ENCODE data around the gene RNF113B. TPM values are rescaled to one million over a fixed set of nuclear protein-coding genes. Genes with fewer than 3 reads are reported as not detected.

Gene RNF113B
- total and polyA plus RNA-seq, 2 of the 13 experiments (the other 11 are each of a cell fraction or from before 2014, with no cell fraction given) = not detected

GRCh38 chr13:98156259-98156658 is 20.8 kb downstream of the RNF113B start (continued):
- no peak for TF ChIP-seq KDM5A (IDR thresholded peaks at IDR 0.05; ENCODE audit: borderline replicate concordance, low read length)
- TF ChIP-seq NR1H2 (CRISPR knock-in tag; IDR thresholded peaks at IDR 0.05; ENCODE audit: borderline replicate concordance, low read depth) = no peak
- TF ChIP-seq RCOR2 (CRISPR knock-in tag; IDR thresholded peaks at IDR 0.05) = no peak
- TF ChIP-seq ZNF770 (CRISPR knock-in tag; IDR thresholded peaks at IDR 0.05) = peak; percentile 45; the same call in 1 of the 2 replicates

GRCh38 chr13:98155475-98156109 is 21.5 kb downstream of the RNF113B start:
- H3K79me2 ChIP-seq (ENCODE audit: insufficient read depth, low read length) = peaks cover 94% of the 10 kb centered on the region
- BruUV-seq (replicated peaks) = no TSS peak
- intact Hi-C loops (cut with micrococcal nuclease; ENCODE audit: unreplicated experiment) = no loop called here

More at GRCh38 chr13:98155475-98156109, 21.5 kb downstream of the RNF113B start:
- Histone ChIP-seq H3K4me3 (replicated peaks in 1 of 3; ENCODE audit: insufficient read depth in 1 of 3, low read depth in 2 of 3, low read length in 3 of 3) (no peak overlapping the region), H3K27ac (ENCODE audit: extremely low read length, insufficient read depth, low read length) (peak overlapping the region; percentile 23), H3K27me3 (ENCODE audit: control insufficient read depth in 1 of 2, insufficient read depth in 2 of 2, low read length in 2 of 2) (no peaks in the 10 kb centered on the region), H2AFZ (ENCODE audit: low read length) (no peak overlapping the region), H3K9ac (ENCODE audit: insufficient read depth, low read depth, low read length) (no peak overlapping the region), H3K4me1 (ENCODE audit: insufficient read depth, low read length) (peaks cover 95% of the 10 kb centered on the region), H4K20me1 (ENCODE audit: insufficient read depth, low read length) (peaks cover 87% of the 10 kb centered on the region), H3K4me2 (ENCODE audit: low read depth, low read length) (no peak overlapping the region), H3K36me3 (replicated peaks in 1 of 2; ENCODE audit: control insufficient read depth in 1 of 2, insufficient read depth in 2 of 2, low read length in 2 of 2) (peaks cover 5 to 43% of the 10 kb centered on the region in 2 experiments), H3K9me3 (ENCODE audit: low read length) (no peaks in the 10 kb centered on the region)
- no peak for ATAC-seq
- in situ Hi-C loops (cut with HindIII; ENCODE audit: extremely low pct_ligation_motif_present, low pct_unique_long_range_greater_than_20kb) = no loop called here
- WGBS (ENCODE audit: low lambda C conversion rate) = 94% methylated on average over 5 of the region's 5 CpGs
- DNase-seq (ENCODE audit: low spot score) = no peak
- ChIA-PET POLR2A (no interaction called here), CTCF (ENCODE audit: low intra/inter-chr PET ratio, low total read pairs) (no interaction called here)
- no peak for FAIRE-seq
- TF ChIP-seq CREB1 (IDR thresholded peaks at IDR 0.05) (no peak), CREB1 (CRISPR knock-in tag; IDR thresholded peaks at IDR 0.05) (no peak), ZNF709 (CRISPR knock-in tag; IDR thresholded peaks at IDR 0.05) (no peak), ZNF678 (CRISPR knock-in tag; IDR thresholded peaks at IDR 0.05) (no peak), RBM22 (optimal IDR thresholded peaks at IDR 0.05; ENCODE audit: low read length) (peak; percentile 44), MBD4 (IDR thresholded peaks at IDR 0.05; ENCODE audit: borderline replicate concordance, low read length) (no peak), NFE2L1 (CRISPR knock-in tag; IDR thresholded peaks at IDR 0.05; ENCODE audit: borderline replicate concordance) (no peak), CCDC6 (CRISPR knock-in tag; IDR thresholded peaks at IDR 0.05) (no peak), ZNF460 (CRISPR knock-in tag; IDR thresholded peaks at IDR 0.05; ENCODE audit: borderline replicate concordance) (peak; percentile 76; the same call in 1 of the 2 replicates), CENPT (CRISPR knock-in tag; IDR thresholded peaks at IDR 0.05; ENCODE audit: low read depth) (no peak), STAT6 (CRISPR knock-in tag; IDR thresholded peaks at IDR 0.05; ENCODE audit: borderline replicate concordance) (no peak), HIC2 (CRISPR knock-in tag; IDR thresholded peaks at IDR 0.05; ENCODE audit: low read depth) (no peak)
